Esophagus squamous epithelium (tissue), 5 donors: Measurements from ENCODE around the gene LEKR1. TPM values are rescaled to one million over a fixed set of nuclear protein-coding genes. Genes with fewer than 3 reads are reported as not detected.

Source experiments
- DNase-seq: peaks from one replicate; lab custom pipeline; 2025; lab: John Stamatoyannopoulos, UW
- H3K27ac ChIP-seq, 4 donors: fragments of 200-600 bp; sonication (generic); one replicate each; pipeline ENCODE4 v1.5.1; 2016 to 2019; ENCODE audit warnings: mild to moderate bottlenecking in 1 of 4
- H3K27me3 ChIP-seq, 4 donors: fragments of 200-600 bp; sonication (generic); 1 replicate in 3 of 4; 2 replicates in 1 of 4; pipeline versions ENCODE4 v1.5.1 to v1.6.0; 2017 to 2021; ENCODE audit warnings: antibody characterized with exemption in 1 of 4
- H3K36me3 ChIP-seq, 3 donors: fragments of 200-600 bp; sonication (generic); one replicate each; pipeline ENCODE4 v1.5.1; 2016 to 2019
- H3K4me1 ChIP-seq, 3 donors: fragments of 200-600 bp; sonication (generic); one replicate each; pipeline ENCODE4 v1.5.1; 2017 to 2019
- H3K4me3 ChIP-seq, 4 donors: fragments of 200-600 bp; sonication (generic); 1 replicate in 3 of 4; 2 replicates in 1 of 4; pipeline ENCODE4 v1.5.1; 2016 to 2019; ENCODE audit warnings: mild to moderate bottlenecking in 2 of 4, moderate library complexity in 1 of 4
- H3K9me3 ChIP-seq, 3 donors: fragments of 200-600 bp; sonication (generic); one replicate each; pipeline ENCODE4 v1.5.1; 2016 to 2019
- POLR2A ChIP-seq, 4 donors: fragments of 450-650 bp; IDR thresholded peaks; one replicate each; pipeline ENCODE4 v1.6.1; 2017; ENCODE audit warnings: antibody characterized with exemption in 4 of 4, mild to moderate bottlenecking in 4 of 4, moderate library complexity in 3 of 4
- WGBS, 2 donors: methylation state at CpG; one replicate each; pipeline ENCODE4 v1.1.5; 2018; 5-methylcytosine and 5-hydroxymethylcytosine counted together
- intact Hi-C: fragments of 100-400 bp; cut with DNase I; formaldehyde crosslinking; loops from one replicate; pipeline ENCODE4 v1.15.0; 2022
- total RNA-seq, 4 donors: library from RNA; depleted of rRNA; stranded (reverse); fragments of >200 nt; gene quantifications; one replicate each; pipeline ENCODE4 v1.1.0, GENCODE V29; 2016
- TF ChIP-seq, protein P1 (sequence below), 6 experiments: fragments of 450-650 bp in 4 of 6; fragments of 200-600 bp in 2 of 6; sonication (generic) in 2 of 6; IDR thresholded peaks; one replicate each; pipeline ENCODE4 v1.5.1; 2016 to 2019; ENCODE audit warnings: antibody characterized with exemption in 6 of 6, mild to moderate bottlenecking in 4 of 6, moderate library complexity in 4 of 6
- donor health status: DM: yes; HTN: yes; CAD: no.

The LEKR1 gene
- total RNA-seq, 4 donors from 2014 or later, result 0.15 to 1.1 (median 0.57) TPM; not detected in 1

- no peak overlapping the region for H3K27ac ChIP-seq
- WGBS, 2 donors, result 79 to 88% methylated on average over 1 of the region's 1 CpG
- TF ChIP-seq, protein P1, sequence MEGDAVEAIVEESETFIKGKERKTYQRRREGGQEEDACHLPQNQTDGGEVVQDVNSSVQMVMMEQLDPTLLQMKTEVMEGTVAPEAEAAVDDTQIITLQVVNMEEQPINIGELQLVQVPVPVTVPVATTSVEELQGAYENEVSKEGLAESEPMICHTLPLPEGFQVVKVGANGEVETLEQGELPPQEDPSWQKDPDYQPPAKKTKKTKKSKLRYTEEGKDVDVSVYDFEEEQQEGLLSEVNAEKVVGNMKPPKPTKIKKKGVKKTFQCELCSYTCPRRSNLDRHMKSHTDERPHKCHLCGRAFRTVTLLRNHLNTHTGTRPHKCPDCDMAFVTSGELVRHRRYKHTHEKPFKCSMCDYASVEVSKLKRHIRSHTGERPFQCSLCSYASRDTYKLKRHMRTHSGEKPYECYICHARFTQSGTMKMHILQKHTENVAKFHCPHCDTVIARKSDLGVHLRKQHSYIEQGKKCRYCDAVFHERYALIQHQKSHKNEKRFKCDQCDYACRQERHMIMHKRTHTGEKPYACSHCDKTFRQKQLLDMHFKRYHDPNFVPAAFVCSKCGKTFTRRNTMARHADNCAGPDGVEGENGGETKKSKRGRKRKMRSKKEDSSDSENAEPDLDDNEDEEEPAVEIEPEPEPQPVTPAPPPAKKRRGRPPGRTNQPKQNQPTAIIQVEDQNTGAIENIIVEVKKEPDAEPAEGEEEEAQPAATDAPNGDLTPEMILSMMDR (IDR thresholded peaks at IDR 0.05), result no peak
- no peak for TF ChIP-seq POLR2A (IDR thresholded peaks at IDR 0.05)
- intact Hi-C loops, result no loop called here
- DNase-seq, result no peak
- no peaks in the 10 kb centered on the region for H3K27me3 ChIP-seq
- H3K4me3 ChIP-seq, result no peak overlapping the region
- H3K36me3 ChIP-seq, result no peaks in the 10 kb centered on the region
- H3K9me3 ChIP-seq, result no peaks in the 10 kb centered on the region
- no peaks in the 10 kb centered on the region for H3K4me1 ChIP-seq
Observed at GRCh38 chr3:157046520-157046919, 220.4 kb downstream of the LEKR1 start.

DNA sequence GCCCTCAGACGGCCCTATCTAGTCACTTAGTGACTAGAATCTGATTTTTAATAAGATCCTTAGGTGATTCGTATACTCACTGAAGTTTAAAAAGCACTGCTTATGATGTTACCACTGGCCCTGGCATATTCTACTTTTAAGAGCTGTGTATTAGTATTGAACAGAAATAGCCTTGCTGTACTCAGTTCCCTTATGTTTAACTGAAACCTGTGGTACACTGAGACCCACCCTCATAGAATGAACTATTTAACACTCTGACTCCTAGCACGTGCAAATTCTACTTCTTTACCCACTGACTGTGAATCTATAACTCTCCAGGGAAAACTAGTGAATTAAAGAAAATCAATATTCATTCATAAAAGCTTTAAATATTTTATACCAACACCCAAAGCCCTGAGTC lies 224.9 kb downstream of the LEKR1 start:
- 71 to 73% methylated on average over 3 of the region's 3 CpGs for WGBS, 2 donors
- Histone ChIP-seq H3K27ac (no peak overlapping the region), H3K36me3 (no peaks in the 10 kb centered on the region), H3K27me3 (no peaks in the 10 kb centered on the region), H3K9me3 (no peaks in the 10 kb centered on the region), H3K4me1 (no peaks in the 10 kb centered on the region), H3K4me3 (no peak overlapping the region)
- intact Hi-C loops, result no loop called here
- no peak for DNase-seq
- TF ChIP-seq POLR2A (IDR thresholded peaks at IDR 0.05), result no peak

GRCh38 chr3:157051591-157051990 lies 225.4 kb downstream of the LEKR1 start:
- H3K36me3 ChIP-seq, result no peaks in the 10 kb centered on the region
- no peak overlapping the region for H3K27ac ChIP-seq
- no peak overlapping the region for H3K4me3 ChIP-seq
- intact Hi-C loops, result no loop called here
- H3K9me3 ChIP-seq, result no peaks in the 10 kb centered on the region
- TF ChIP-seq POLR2A (IDR thresholded peaks at IDR 0.05), result no peak
- TF ChIP-seq, protein P1 (IDR thresholded peaks at IDR 0.05), result no peak
- H3K4me1 ChIP-seq, result no peaks in the 10 kb centered on the region
- no peak for DNase-seq
- H3K27me3 ChIP-seq, result no peaks in the 10 kb centered on the region

- Histone ChIP-seq H3K36me3 (no peaks in the 10 kb centered on the region), H3K4me1 (no peaks in the 10 kb centered on the region), H3K27ac (no peak overlapping the region), H3K9me3 (no peaks in the 10 kb centered on the region), H3K4me3 (no peak overlapping the region), H3K27me3 (no peaks in the 10 kb centered on the region)
- no peak for TF ChIP-seq POLR2A (IDR thresholded peaks at IDR 0.05)
- TF ChIP-seq, protein P1 (IDR thresholded peaks at IDR 0.05), result no peak
- no peak for DNase-seq
- intact Hi-C loops, result no loop called here
- WGBS, 2 donors, result 73 to 83% methylated on average over 1 of the region's 1 CpG
Observed at GRCh38 chr3:157056035-157056434, 229.9 kb downstream of the LEKR1 start.

- H3K4me1 ChIP-seq, result peaks cover 0 to 2% (median 0%) of the 10 kb centered on the region in 3 donors
- H3K27me3 ChIP-seq, result no peaks in the 10 kb centered on the region
- intact Hi-C loops, result no loop called here
- H3K27ac ChIP-seq, result no peak overlapping the region
- H3K9me3 ChIP-seq, result no peaks in the 10 kb centered on the region
- WGBS, 2 donors, result 58% methylated on average over 2 of the region's 2 CpGs
- H3K4me3 ChIP-seq, result no peak overlapping the region
- no peak for TF ChIP-seq POLR2A (IDR thresholded peaks at IDR 0.05)
- TF ChIP-seq, protein P1 (IDR thresholded peaks at IDR 0.05), result no peak
- H3K36me3 ChIP-seq, result no peaks in the 10 kb centered on the region
- DNase-seq, result no peak
Observed at GRCh38 chr3:157058392-157059071, 232.4 kb downstream of the LEKR1 start.
